Stimulated activated naive CD8-positive, alpha-beta T cell treated with anti-CD3 and anti-CD28 coated beads, Interleukin-15, Interleukin-2, amounts not matched to agents 100 U/mL and 50 U/mL, for 24 hours (primary cell): ENCODE data around the gene EVI5L.
"Not testable (repeated sequence)": the region's sequence is repeated elsewhere in the genome, so short reads cannot be mapped to it uniquely, and the experiment has no call there.

Experiments used
- ATAC-seq: fragments of 150-1000 bp; cut with Tn5 transposase; one replicate; pipeline ENCODE4 v1.10.0; 2021
- DNase-seq: peaks from one replicate; pipeline ENCODE4 v3.0.0; 2021

Gene EVI5L

GRCh38 chr19:7846155-7846646, 16.2 kb downstream of the EVI5L start:
- ATAC-seq, result no peak
- no peak for DNase-seq

- no peak for DNase-seq
These were observed 17.6 kb downstream of the EVI5L start for GRCh38 chr19:7847664-7848063.

GRCh38 chr19:7848779-7849457, 18.9 kb downstream of the EVI5L start:
- no peak for DNase-seq
- ATAC-seq, result no peak

More at GRCh38 chr19:7847664-7848063, 17.6 kb downstream of the EVI5L start:
- ATAC-seq, result no peak

GRCh38 chr19:7849631-7849999, 19.6 kb downstream of the EVI5L start:
- no peak for ATAC-seq
- DNase-seq, result no peak

- no peak for ATAC-seq
- DNase-seq, result no peak
These were observed 20.2 kb downstream of the EVI5L start for GRCh38 chr19:7850000-7850813.

- DNase-seq (no peak), ATAC-seq (no peak)
These were observed 21.1 kb downstream of the EVI5L start for GRCh38 chr19:7850945-7851622.

GRCh38 chr19:7851623-7852500, 21.8 kb downstream of the EVI5L start:
- no peak for ATAC-seq
- no peak for DNase-seq

- peak; percentile 84 for DNase-seq
- peak; percentile 81 for ATAC-seq
These were observed 23.1 kb downstream of the EVI5L start for GRCh38 chr19:7852851-7853769.

- DNase-seq (no peak), ATAC-seq (no peak)
These were observed 23.7 kb downstream of the EVI5L start for GRCh38 chr19:7853770-7854128.

GRCh38 chr19:7855426-7856108, 25.5 kb downstream of the EVI5L start:
- ATAC-seq, result no peak
- no peak for DNase-seq

- ATAC-seq, result no peak
- DNase-seq, result no peak
These were observed 26.1 kb downstream of the EVI5L start for GRCh38 chr19:7856109-7856591.

- ATAC-seq (no peak), DNase-seq (no peak)
These were observed 27.0 kb downstream of the EVI5L start for GRCh38 chr19:7856679-7857663.

GRCh38 chr19:7857727-7858108, 27.7 kb downstream of the EVI5L start:
- ATAC-seq (no peak), DNase-seq (no peak)

- ATAC-seq, result no peak
- DNase-seq, result no peak
These were observed 28.2 kb downstream of the EVI5L start for GRCh38 chr19:7858109-7858770.

GRCh38 chr19:7859087-7859486, 29.1 kb downstream of the EVI5L start:
- not testable (repeated sequence) for DNase-seq

GRCh38 chr19:7859831-7860713, 30.1 kb downstream of the EVI5L start:
- ATAC-seq (no peak), DNase-seq (no peak)

More at GRCh38 chr19:7859087-7859486, 29.1 kb downstream of the EVI5L start:
- not testable (repeated sequence) for ATAC-seq
